Measurements from ENCODE around the gene NRXN3.

Gene NRXN3

DNA sequence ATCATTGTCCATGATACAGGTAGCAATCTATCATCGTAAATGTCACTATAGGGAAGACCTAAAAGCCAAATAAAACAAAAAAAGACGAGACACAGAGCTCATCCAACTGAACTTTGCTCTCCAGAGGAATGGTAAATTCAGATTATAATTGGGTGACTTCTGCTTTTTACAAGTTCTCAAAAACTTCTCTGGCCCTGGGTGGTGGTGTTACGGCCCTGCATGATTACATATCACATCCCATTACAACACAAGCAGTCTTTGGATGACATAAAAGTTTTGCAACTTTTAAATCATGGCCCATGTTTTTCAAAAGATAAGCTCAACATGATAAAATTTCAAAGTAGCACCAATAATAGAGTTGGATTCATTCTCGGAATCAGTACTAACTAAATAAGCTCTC, 1741.6 kb downstream of the NRXN3 start:
- DNase-seq (ENCODE audit: low read depth in 1 of 2, low spot score in 1 of 2), result no peak

DNA sequence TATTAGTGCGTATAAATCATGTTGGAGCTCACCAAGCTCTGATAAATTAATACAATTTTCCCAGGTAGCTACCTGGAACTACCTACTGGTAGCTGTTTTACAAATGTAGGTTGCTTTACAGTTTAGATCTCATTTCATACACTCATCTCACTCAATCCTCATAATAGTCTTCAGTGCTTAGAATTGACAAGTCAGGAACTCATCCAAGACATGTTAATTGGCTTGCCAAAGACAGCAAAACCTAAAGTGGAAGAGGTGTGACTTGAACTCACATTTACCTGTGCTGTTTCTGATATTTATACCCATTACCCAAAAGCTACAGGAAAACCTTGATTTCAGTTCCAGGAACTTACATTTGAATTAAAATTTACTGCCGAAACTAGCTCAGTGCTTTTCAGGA, 1744.4 kb downstream of the NRXN3 start:
- DNase-seq (ENCODE audit: low read depth in 1 of 2, low spot score in 1 of 2), result no peak

GRCh38 chr14:79915406-79915805, 1745.2 kb downstream of the NRXN3 start:
- DNase-seq (ENCODE audit: low read depth in 1 of 2, low spot score in 1 of 2), result no peak

GRCh38 chr14:79916281-79916680, 1746.1 kb downstream of the NRXN3 start:
- DNase-seq (ENCODE audit: low read depth in 1 of 2, low spot score in 1 of 2), result no peak

- DNase-seq (ENCODE audit: low read depth in 1 of 2, low spot score in 1 of 2), result no peak
Observed at GRCh38 chr14:79916892-79917291, 1746.7 kb downstream of the NRXN3 start.

All from stimulated activated CD4-positive, alpha-beta T cell treated with anti-CD3 and anti-CD28 coated beads, Interleukin-15, amount 100 ng/mL, for 1 hour (primary cell).